SK-N-SH treated with all-trans-retinoic acid at 6 μM for 48 hours (cell line): ENCODE results near the gene PMEPA1.

Experiments used
- PATZ1 ChIP-seq: fragments of 250-450 bp; sonication (Bioruptor Pico); IDR thresholded peaks from 2 replicates; pipeline ENCODE4 v1.8.0; 2020; ENCODE audit warnings: mild to moderate bottlenecking, moderate library complexity, borderline replicate concordance
- ZFP30 ChIP-seq: fragments of 450-650 bp; formaldehyde crosslinking; IDR thresholded peaks from 2 replicates; pipeline ENCODE4 v1.5.0; 2022; ENCODE audit warnings: mild to moderate bottlenecking, moderate library complexity

- TF ChIP-seq PATZ1 (CRISPR knock-in tag) (no peak), ZFP30 (CRISPR knock-in tag) (no peak)
Measured at GRCh38 chr20:57728762-57729161, 18.9 kb upstream of the PMEPA1 start.
